ENCODE results near the gene PSD2. TPM values are rescaled to one million over a fixed set of nuclear protein-coding genes. Genes with fewer than 3 reads are reported as not detected.

PSD2 gene
- total RNA-seq, result 0.53 TPM

GRCh38 chr5:139795074-139796001, at the start of gene PSD2:
TSS of gene PSD2 (plus strand) at chr5:139795808. CDS start at chr5:139809441, 13,633 bp downstream.
- peak; percentile 16 for ATAC-seq
- no peak for DNase-seq (ENCODE audit: low spot score)
- intact Hi-C loops (cut with DNase I), result loop anchor here (10.0 kb wide), 1 partner anchor 49 kb away; no protein-coding TSS in a partner anchor

DNA sequence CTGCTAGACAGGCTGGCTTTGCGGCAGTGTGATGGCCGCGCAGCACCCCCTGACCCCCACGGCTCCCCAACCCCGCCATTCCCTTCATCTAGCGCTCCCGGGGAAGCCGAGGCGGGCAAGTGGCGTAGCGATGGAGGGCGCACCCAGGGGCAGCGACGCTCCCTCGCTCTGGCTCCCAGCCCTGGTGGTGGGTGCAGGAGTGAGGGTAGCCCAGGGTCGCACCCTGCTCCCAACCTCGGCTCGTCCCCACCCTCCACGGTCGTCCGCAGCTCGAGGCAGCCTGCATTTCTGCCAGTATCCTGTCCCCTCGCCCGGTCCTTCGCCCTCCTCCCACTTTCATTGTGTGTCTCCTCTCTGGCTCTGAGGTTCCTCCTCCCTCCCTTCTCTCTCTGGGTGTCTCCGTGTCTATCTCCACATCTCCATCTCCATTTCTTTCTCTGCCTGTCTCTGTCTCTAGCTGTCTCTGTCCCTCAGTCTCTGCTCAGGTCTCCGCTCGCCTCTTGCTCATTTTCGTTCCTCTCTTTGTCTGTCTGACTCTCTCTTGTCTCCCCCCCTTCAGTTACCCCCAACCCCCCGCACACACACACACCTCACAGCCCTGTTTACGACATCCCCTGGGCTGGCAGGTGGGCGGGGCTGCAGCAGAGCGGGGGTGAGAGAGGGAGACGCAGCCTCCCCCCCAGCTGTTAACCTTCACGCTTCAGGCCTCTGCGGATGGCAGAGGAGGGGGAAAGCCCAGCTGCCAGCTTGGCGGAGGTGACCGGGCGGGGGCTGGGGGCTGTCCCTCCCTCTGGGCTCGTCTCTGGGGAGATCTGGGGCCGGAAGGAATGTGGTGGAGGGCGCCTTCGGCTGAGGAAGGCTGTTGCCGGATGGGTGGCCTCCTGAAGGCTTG, 48.7 kb upstream of the PSD2 start:
- intact Hi-C loops (cut with DNase I), result no loop called here
- ATAC-seq (peak; percentile 19), DNase-seq (ENCODE audit: low spot score) (no peak)

- intact Hi-C loops (cut with DNase I), result no loop called here
- peak; percentile 36 for ATAC-seq
- DNase-seq (ENCODE audit: low spot score), result peak; percentile 79
Observed at GRCh38 chr5:139747583-139748504, 47.8 kb upstream of the PSD2 start.

GRCh38 chr5:139748505-139748826, 47.1 kb upstream of the PSD2 start:
- intact Hi-C loops (cut with DNase I), result no loop called here
- DNase-seq (ENCODE audit: low spot score) (no peak), ATAC-seq (no peak)

DNA sequence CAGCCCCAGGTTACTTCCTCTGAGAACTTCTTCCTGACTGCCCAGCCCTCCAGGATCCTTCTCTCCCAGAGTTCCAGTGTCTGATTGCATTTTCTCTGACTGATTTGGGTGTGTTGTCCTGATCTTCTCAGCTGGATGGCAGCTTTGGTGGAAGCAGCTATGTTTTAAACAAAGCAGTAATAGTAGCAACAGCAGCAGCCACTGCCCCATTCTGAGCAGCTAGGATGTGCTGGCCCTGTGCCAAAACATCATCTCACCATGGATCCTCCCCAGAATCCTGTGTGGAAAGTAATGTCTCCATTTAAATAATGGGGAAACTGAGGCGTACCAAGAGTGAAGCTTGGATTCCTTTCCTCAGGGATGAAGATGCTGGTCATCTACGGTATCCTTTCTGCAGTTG, 46.4 kb upstream of the PSD2 start:
- intact Hi-C loops (cut with DNase I), result no loop called here

GRCh38 chr5:139751236-139751635, 44.4 kb upstream of the PSD2 start:
- ATAC-seq (no peak), DNase-seq (ENCODE audit: low spot score) (no peak)
- intact Hi-C loops (cut with DNase I), result no loop called here

More for the DNA sequence above, 46.4 kb upstream of the PSD2 start:
- DNase-seq (ENCODE audit: low spot score), result no peak
- no peak for ATAC-seq

DNA sequence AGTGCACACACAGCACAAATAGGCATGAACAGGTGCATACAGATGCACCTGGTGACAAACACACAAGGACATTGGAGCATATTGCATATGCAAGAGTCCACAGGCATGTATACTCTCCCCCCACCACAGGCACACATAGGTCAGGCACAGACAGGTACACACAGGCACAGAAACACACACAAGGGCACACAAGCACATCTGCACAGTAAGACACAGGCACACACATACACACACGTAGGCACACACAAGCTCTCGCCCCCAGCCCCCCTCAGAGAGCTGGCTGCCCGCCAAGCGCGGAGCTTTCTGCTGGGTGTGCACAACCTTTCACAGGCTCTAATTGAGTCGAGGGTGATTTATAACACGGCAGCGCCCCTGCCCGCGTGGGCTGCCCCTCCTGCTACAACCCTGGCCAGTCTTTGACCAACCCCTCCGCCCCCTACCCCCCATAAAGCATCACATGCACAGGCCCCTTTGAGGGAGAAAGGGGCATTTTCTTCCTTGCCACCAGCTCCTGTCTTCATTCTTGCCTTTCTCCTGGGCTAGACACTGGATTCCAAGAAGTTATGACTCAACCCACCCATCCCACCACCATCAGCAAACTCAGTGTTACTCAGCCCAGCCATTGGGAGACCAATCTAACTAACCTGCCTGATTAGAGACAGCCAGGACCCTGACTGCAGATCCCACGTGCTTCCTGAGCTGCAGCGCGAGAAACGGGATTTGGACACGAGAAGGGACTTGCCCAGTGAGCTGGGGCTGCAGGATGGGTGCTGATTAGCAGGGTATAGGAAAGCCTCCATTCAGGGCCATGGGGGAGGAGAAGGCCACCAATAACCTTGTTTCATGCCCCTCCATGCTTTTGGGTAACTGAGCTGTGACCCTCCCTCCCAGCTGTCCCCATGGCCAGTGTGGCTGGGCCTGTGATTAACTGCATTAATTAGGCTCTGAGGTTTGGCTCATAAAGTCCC, 42.8 kb upstream of the PSD2 start:
- no peak for ATAC-seq

DNA sequence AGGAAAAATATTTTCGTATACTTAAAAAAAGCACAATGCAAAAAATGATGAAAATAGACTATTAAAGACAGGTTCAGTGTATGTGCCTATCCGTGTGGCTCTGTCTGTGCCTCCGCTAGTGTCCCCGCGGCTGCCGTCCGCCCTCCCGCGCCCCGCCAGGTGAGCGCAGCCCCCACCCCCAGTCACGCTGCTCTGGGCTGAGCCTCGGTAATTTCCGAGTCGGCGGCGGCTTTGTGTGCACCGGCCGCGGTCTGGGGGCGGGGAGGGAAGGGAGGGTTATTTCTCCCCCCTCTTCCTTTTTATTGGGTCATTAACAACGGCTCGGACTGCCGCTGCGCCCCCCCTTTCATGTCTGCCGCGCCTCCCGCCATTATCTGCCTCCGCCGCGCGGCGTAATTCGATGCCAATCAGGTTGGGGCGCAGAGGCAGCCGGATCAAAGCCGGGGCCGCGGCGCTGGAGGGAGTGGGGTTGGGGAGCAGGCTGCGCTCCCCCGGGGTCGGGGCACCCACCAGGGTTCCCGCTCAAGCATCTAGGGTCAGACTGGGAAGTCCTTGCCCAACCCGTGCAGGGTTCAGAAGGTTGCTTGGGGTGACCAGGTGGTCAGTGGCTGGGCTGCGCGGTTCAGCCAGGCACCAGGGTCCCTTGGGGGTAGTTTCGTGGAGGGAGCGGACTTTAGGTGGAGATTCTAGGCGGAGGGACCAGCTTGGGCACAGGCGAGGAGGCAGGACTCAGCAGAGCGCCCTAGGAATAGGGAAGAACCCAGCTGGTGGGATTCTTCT, 39.5 kb upstream of the PSD2 start:
- ATAC-seq (no peak), DNase-seq (ENCODE audit: low spot score) (no peak)
- intact Hi-C loops (cut with DNase I), result no loop called here

More for the DNA sequence above, 42.8 kb upstream of the PSD2 start:
- no peak for DNase-seq (ENCODE audit: low spot score)
- intact Hi-C loops (cut with DNase I), result no loop called here

GRCh38 chr5:139756971-139757370, 38.6 kb upstream of the PSD2 start:
- intact Hi-C loops (cut with DNase I), result no loop called here

GRCh38 chr5:139757727-139758509, 37.7 kb upstream of the PSD2 start:
- no peak for DNase-seq (ENCODE audit: low spot score)
- intact Hi-C loops (cut with DNase I), result no loop called here
- no peak for ATAC-seq

More at GRCh38 chr5:139756971-139757370, 38.6 kb upstream of the PSD2 start:
- DNase-seq (ENCODE audit: low spot score) (no peak), ATAC-seq (no peak)

DNA sequence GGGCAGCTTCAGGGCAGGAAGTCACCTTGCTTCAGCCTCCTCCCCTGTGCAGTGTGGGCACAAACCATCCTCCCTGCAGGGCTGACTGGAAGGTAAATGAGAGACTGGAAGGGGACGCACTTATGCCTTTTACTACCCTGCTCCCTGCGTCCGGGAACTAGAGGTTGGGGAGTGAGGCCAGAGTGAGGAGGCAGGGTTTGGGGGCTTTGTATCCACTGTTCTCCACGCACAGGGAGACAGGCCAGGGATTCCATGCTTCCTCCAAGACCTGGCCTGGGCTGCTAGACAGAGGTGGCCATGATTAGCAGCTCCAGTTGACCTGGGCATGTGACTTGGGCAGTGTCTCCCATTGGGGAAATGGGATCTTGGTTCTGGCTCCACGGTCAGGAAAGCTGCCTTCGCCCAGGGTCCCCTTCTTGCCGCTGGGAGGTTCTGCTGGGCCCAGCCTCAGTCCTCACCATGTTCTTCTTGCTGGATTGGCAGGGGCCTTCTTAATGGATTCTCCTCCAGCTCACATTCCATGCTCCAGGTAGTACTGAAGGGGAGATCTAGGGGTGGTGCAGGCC, 37.0 kb upstream of the PSD2 start:
- DNase-seq (ENCODE audit: low spot score) (no peak), ATAC-seq (no peak)
- intact Hi-C loops (cut with DNase I), result no loop called here

DNA sequence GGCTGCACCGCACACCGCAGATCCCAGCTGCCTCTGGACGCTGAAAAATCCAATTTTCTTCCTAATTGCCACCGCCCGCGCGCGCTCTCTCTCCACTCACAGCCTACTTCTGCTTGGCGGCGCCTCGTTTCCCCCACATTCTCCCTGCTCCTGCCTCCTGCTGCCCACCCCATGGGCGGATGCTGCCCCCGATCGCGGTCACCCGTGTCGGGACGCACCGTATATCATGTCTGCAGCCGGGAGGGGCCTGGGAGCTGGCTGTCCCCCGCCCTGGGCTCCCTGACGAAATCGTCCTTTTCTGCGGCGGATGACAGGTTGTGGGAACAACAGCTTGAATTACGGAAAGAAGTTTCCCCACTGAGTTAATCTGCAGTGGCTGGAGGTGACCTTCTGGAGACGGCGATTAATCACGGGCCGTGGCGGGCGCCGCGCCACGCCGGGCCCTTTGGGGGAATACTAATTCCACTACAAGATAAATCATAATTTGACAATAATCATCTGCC, 36.3 kb upstream of the PSD2 start:
- intact Hi-C loops (cut with DNase I), result no loop called here
- ATAC-seq (no peak), DNase-seq (ENCODE audit: low spot score) (no peak)

DNA sequence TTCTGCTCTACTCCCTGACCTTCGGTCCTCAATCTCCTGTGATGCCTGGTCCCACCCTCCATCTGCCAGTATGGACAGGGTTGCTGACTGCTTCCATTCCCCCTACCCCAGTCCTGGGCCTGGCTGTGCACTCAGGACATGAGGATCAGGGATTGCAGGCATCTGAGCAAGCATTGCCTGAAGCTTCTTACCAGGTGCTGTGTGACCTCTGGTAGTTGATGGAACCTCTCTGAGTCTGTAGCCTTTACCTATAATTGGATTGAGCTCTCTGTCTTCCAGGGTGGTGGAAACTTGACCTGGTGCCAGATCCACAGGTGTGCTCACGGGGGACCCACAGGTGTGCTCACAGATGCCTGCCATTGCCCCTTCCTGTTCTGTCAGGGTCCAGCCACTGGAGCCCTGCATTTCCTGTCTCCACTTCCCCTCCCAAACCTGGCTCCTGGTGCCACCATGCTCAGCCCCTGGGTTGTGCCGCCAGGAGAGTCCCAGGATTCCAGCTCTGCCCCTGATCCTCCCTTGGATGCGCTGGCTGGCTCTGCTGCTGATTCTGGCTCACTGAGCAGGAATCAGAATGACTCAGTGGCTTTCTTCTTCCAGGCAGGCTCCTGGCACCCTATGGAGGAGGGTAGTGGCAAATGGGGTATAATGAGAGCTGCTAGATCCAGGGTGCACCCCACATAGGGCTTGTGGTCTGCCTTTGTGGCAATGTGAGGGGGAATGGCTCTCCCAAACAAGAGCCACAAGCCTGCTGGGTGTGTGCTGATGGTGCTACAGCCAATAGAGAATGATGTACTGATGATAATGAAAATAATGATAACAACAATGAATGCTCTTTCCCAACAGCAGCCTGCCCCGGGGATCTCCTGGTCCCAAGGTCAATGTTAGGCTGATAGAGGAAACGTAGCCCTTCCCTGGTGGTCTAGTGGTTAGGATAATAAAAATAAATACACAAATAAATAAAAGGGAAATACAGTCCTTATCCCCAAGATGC, 35.2 kb upstream of the PSD2 start:
- DNase-seq (ENCODE audit: low spot score), result no peak
- ATAC-seq, result no peak
- intact Hi-C loops (cut with DNase I), result no loop called here

- intact Hi-C loops (cut with DNase I), result no loop called here
- ATAC-seq (no peak), DNase-seq (ENCODE audit: low spot score) (no peak)
Observed at GRCh38 chr5:139761057-139761450, 34.6 kb upstream of the PSD2 start.

DNA sequence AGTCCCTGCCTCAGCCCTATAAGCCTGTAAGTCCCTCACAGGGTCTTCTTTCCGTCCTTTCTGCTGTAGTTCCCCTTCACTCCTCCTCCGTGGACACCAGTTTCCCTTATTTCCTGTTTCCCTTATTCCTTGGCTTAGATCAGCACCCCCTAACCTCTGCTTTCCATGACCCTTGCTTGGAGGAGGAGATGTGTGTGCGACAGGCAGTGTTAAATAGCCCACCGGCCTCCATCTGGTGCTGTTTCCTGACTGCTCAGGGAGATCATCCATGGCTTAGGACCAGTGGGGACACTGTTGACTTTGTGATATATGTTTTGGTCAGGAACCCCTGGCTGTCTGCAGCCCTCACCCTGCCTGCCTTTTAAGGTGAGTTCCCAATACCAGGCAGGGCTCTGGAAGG, 34.1 kb upstream of the PSD2 start:
- DNase-seq (ENCODE audit: low spot score), result no peak
- no peak for ATAC-seq
- intact Hi-C loops (cut with DNase I), result no loop called here

All from sciatic nerve (tissue), 2 donors.